Mesangial cell (primary cell): ENCODE data around the gene PITPNB. TPM values are rescaled to one million over a fixed set of nuclear protein-coding genes. Genes with fewer than 3 reads are reported as not detected.

ENCODE experiments used
- total RNA-seq: library from RNA; depleted of rRNA; stranded (reverse); fragments of >200 nt; gene quantifications from 2 replicates; pipeline ENCODE4 v1.2.3, GENCODE V29; 2015

Gene PITPNB
- total RNA-seq = 12.8 and 17.1 TPM in 2 replicates

DNA sequence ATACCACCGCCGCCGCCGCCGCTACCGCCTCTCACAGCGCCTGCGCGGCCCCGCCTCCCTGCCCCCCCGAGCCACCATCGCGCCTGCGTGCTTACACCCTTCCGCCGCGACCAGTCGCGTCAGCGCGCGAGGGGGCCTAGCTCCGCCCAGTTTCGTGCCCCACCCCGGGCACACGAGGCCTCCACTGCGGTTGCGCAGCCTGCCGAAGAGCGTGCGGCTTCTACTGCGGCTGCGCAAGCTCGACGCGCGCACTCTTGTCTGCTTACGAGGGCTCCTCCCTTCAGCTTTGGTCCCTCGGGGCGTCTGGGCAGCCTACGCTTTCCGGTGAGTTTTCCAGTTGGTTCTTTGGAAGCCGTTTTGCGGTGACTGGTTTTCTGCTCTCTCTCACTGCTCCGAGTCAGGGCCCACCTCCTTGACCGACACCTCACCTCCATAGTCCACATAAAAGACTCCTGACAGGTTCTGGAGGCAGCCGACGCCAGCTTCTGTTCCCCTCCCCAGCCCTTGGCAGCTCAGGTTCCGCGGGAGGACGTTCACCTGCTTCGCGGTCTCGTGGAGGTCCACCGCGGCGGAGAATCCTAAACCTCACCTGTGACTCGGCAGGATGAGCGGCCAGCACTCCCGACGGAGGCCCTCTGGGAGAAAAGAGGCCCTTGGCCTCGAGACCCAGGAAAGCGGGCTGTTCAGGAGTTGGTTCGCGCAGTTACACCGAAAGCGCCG, at the start of gene PITPNB:
TSS of gene PITPNB (minus strand) at position 35 of the 720 bp plus-strand sequence. CDS start 65 bp downstream, outside the sequence.

Other genes starting within 250 kb of the PITPNB start
- gene MN1, start 117.5 kb downstream of the PITPNB start, total RNA-seq = 4.2 and 6.5 TPM in 2 replicates